Panc1 (cell line): ENCODE measurements around the gene PINLYP. TPM values are rescaled to one million over a fixed set of nuclear protein-coding genes. Genes with fewer than 3 reads are reported as not detected.

Source experiments
- ATAC-seq: fragments of 200-7000 bp; cut with Tn5 transposase; 2 replicates; pipeline ENCODE4 v1.9.1; 2020; ENCODE audit warnings: mild to moderate bottlenecking, moderate library complexity
- BruUV-seq: library from RNA; stranded (reverse); fragments of 400-500 nt; replicated peaks from 2 replicates; lab custom pipeline; 2021; lab: Mats Ljungman, UMichigan
- CTCF ChIA-PET: fragments of 300-600 bp; sonication (Branson Sonifier 250); formaldehyde crosslinking; loops from one replicate; lab custom pipeline; 2022; ENCODE audit warnings: antibody characterized with exemption; lab: Charles Lee
- POLR2A ChIA-PET: fragments of 300-600 bp; sonication (Branson Sonifier 250); formaldehyde crosslinking; loops from one replicate; lab custom pipeline; 2022; ENCODE audit warnings: antibody characterized with exemption; lab: Charles Lee
- DNase-seq: peaks from one replicate; pipeline ENCODE4 v3.0.0-alpha.2; 2010; ENCODE audit warnings: low read depth, low spot score
- H3K27ac ChIP-seq: 2 replicates; pipeline ENCODE4 v1.5.1; 2011; ENCODE audit warnings: mild to moderate bottlenecking, low read length, inconsistent platforms
- H3K27me3 ChIP-seq: fragments of 200-500 bp; sonication (Bioruptor generic); 2 replicates; pipeline ENCODE4 v1.6.0; 2014; ENCODE audit warnings: low read length, inconsistent platforms; ENCODE audit not compliant: control insufficient read depth, insufficient read depth
- H3K36me3 ChIP-seq: fragments of 200-500 bp; sonication (Bioruptor generic); 2 replicates; pipeline ENCODE4 v1.5.1; 2014; ENCODE audit warnings: inconsistent platforms, mild to moderate bottlenecking, low read length, moderate library complexity; ENCODE audit not compliant: control insufficient read depth, insufficient read depth
- H3K4me1 ChIP-seq: 2 replicates; pipeline ENCODE4 v1.5.1; 2011; ENCODE audit warnings: inconsistent platforms, mild to moderate bottlenecking, low read length, moderate library complexity; ENCODE audit not compliant: control insufficient read depth, insufficient read depth
- H3K4me3 ChIP-seq, 2 experiments: 2 replicates each; pipeline ENCODE4 v1.5.1; 2011 to 2012; ENCODE audit warnings: low read depth in 2 of 2, low read length in 2 of 2, mild to moderate bottlenecking in 2 of 2, inconsistent platforms in 1 of 2, moderate library complexity in 1 of 2
- H3K9me3 ChIP-seq: fragments of 200-500 bp; sonication (Bioruptor generic); 2 replicates; pipeline ENCODE4 v1.5.1; 2014; ENCODE audit warnings: low read depth, mild to moderate bottlenecking, inconsistent platforms, low read length, moderate library complexity; ENCODE audit not compliant: control insufficient read depth, insufficient read depth
- POLR2AphosphoS5 ChIP-seq: IDR thresholded peaks from 2 replicates; pipeline ENCODE4 v1.6.1; 2012; ENCODE audit warnings: mild to moderate bottlenecking, low read depth, low read length, moderate library complexity
- SIN3A ChIP-seq: IDR thresholded peaks from 2 replicates; pipeline ENCODE4 v1.6.1; 2012; ENCODE audit warnings: low read depth, mild to moderate bottlenecking, low read length, moderate library complexity, borderline replicate concordance; ENCODE audit not compliant: insufficient read depth
- TCF7L2 ChIP-seq: IDR thresholded peaks from 2 replicates; pipeline ENCODE4 v1.6.1; 2011; ENCODE audit warnings: mild to moderate bottlenecking, low read depth, low read length, inconsistent platforms
- in situ Hi-C: cut with HindIII; loops from 2 replicates; pipeline ENCODE4 v1.10.0; 2016; ENCODE audit warnings: low sequenced_read_pairs, low pct_unique_long_range_greater_than_20kb
- intact Hi-C: fragments of 100-400 bp; cut with micrococcal nuclease; formaldehyde crosslinking; loops from one replicate; pipeline ENCODE4 v1.10.0; 2022; ENCODE audit not compliant: unreplicated experiment
- total RNA-seq: library from RNA; stranded (reverse); gene quantifications from one replicate; pipeline ENCODE4 v1.2.1, GENCODE V29; 2021; ENCODE audit not compliant: unreplicated experiment
- TF ChIP-seq, protein P1 (sequence below), 2 experiments: IDR thresholded peaks; 2 replicates each; pipeline ENCODE4 v1.6.1; 2011 to 2012; ENCODE audit warnings: low read depth in 2 of 2, control low read depth in 1 of 2, low read length in 1 of 2, mild to moderate bottlenecking in 1 of 2, moderate library complexity in 1 of 2; ENCODE audit not compliant: insufficient read depth in 1 of 2
- TF ChIP-seq, protein P2 (sequence below): fragments of 450-650 bp; IDR thresholded peaks from 2 replicates; pipeline ENCODE4 v1.5.1; 2017; ENCODE audit warnings: mild to moderate bottlenecking

The PINLYP gene
- total RNA-seq, 1 experiment from 2014 or later = 0.21 TPM

DNA sequence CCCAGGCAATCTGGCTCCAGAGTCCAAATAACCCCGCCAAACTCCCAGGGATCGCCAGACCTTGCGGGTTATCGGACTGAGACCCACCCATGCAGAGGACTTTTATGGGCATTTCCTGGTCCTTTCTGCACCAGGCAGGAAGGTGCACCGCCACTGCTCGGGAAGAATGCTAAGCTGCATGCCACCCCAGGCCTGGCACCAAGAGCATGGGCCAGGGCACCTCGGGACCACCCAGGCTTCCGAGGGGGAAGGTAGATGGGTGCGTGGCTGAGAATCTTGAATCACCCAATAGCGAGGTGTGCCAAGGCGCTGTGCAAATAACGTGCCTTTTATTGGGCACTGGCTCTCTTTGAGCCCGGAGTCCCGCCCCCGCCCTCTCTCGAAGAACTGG lies 43.0 kb upstream of the PINLYP start:
- Histone ChIP-seq H3K4me1 (no peaks in the 10 kb centered on the region), H3K36me3 (no peaks in the 10 kb centered on the region), H3K27ac (peak overlapping the region; percentile 83), H3K27me3 (no peaks in the 10 kb centered on the region), H3K4me3 (peak overlapping the region; percentile 65 to 89), H3K9me3 (no peaks in the 10 kb centered on the region)
- DNase-seq = no peak
- in situ Hi-C loops = no loop called here
- ChIA-PET CTCF (interaction anchor here (0.6 to 1.0 kb wide), 4 partner anchors 13 to 131 kb away, joined by 3 to 8 read pairs (median 4); no protein-coding TSS in a partner anchor), POLR2A (no interaction called here)
- TF ChIP-seq POLR2AphosphoS5 (no peak), SIN3A (no peak), TCF7L2 (no peak)
- TF ChIP-seq, protein P1, sequence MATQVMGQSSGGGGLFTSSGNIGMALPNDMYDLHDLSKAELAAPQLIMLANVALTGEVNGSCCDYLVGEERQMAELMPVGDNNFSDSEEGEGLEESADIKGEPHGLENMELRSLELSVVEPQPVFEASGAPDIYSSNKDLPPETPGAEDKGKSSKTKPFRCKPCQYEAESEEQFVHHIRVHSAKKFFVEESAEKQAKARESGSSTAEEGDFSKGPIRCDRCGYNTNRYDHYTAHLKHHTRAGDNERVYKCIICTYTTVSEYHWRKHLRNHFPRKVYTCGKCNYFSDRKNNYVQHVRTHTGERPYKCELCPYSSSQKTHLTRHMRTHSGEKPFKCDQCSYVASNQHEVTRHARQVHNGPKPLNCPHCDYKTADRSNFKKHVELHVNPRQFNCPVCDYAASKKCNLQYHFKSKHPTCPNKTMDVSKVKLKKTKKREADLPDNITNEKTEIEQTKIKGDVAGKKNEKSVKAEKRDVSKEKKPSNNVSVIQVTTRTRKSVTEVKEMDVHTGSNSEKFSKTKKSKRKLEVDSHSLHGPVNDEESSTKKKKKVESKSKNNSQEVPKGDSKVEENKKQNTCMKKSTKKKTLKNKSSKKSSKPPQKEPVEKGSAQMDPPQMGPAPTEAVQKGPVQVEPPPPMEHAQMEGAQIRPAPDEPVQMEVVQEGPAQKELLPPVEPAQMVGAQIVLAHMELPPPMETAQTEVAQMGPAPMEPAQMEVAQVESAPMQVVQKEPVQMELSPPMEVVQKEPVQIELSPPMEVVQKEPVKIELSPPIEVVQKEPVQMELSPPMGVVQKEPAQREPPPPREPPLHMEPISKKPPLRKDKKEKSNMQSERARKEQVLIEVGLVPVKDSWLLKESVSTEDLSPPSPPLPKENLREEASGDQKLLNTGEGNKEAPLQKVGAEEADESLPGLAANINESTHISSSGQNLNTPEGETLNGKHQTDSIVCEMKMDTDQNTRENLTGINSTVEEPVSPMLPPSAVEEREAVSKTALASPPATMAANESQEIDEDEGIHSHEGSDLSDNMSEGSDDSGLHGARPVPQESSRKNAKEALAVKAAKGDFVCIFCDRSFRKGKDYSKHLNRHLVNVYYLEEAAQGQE (IDR thresholded peaks at IDR 0.05; ENCODE audit: insufficient read depth in 1 of 2, low read depth in 2 of 2, low read length in 1 of 2) = no peak
- TF ChIP-seq, protein P2, sequence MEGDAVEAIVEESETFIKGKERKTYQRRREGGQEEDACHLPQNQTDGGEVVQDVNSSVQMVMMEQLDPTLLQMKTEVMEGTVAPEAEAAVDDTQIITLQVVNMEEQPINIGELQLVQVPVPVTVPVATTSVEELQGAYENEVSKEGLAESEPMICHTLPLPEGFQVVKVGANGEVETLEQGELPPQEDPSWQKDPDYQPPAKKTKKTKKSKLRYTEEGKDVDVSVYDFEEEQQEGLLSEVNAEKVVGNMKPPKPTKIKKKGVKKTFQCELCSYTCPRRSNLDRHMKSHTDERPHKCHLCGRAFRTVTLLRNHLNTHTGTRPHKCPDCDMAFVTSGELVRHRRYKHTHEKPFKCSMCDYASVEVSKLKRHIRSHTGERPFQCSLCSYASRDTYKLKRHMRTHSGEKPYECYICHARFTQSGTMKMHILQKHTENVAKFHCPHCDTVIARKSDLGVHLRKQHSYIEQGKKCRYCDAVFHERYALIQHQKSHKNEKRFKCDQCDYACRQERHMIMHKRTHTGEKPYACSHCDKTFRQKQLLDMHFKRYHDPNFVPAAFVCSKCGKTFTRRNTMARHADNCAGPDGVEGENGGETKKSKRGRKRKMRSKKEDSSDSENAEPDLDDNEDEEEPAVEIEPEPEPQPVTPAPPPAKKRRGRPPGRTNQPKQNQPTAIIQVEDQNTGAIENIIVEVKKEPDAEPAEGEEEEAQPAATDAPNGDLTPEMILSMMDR = no peak
- BruUV-seq = no TSS peak
- intact Hi-C loops = no loop called here
- ATAC-seq = peak; percentile 27; the same call in 1 of the 2 replicates

DNA sequence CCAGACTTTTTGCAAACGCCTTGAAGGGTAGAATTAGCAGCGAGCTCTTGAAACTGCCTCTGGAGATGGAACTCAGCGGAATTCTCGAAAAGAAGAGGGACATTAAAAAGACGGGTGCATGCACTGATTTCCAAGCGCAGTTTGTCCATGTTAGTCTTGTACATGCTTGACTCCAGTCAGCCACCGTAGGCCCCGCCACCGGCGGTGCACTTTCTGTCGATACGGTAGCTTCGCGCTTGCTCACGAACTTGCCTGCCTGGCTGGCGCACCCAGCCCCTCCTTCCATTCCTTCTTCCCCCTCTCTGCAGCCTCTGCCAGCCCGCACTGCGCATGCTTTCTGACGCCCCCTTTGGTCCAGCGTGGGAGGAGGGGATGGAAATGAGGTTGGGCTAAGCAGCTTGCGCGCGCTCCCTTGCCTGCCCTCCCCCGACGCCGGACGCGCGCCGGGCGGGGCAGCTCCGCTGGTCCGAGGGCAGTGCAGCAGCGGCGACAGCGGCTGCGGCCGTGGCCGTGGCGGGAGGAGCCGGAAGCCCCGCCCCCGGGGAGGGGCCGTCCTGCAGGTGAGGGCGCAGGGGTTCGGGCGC lies 42.5 kb upstream of the PINLYP start, which contains the start of gene ZNF575:
ZNF575 (plus strand) TSS at position 227 of the 584 bp plus-strand sequence. CDS start 1,235 bp downstream, outside the sequence.
- no peaks in the 10 kb centered on the region for H3K36me3 ChIP-seq
- intact Hi-C loops (no loop called here), in situ Hi-C loops (no loop called here)
- peak within 1 kb of the TSS; percentile 83 for H3K27ac ChIP-seq
- H3K4me1 ChIP-seq = no peaks in the 10 kb centered on the region
- DNase-seq (peak; percentile 57), ATAC-seq (peak; percentile 81)
- ChIA-PET POLR2A (no interaction called here), CTCF (interaction anchor here (0.6 to 1.0 kb wide), 4 partner anchors 14 to 132 kb away, joined by 3 to 8 read pairs (median 4); no protein-coding TSS in a partner anchor)
- no peaks in the 10 kb centered on the region for H3K9me3 ChIP-seq
- BruUV-seq = no TSS peak
- peak; percentile 63; the same call in 1 of the 2 replicates for TF ChIP-seq TCF7L2
- TF ChIP-seq POLR2AphosphoS5 = no peak; the same call in 1 of the 2 replicates
- peak within 1 kb of the TSS; percentile 65 to 89 for H3K4me3 ChIP-seq
- no peaks in the 10 kb centered on the region for H3K27me3 ChIP-seq
